Spleen (tissue), 11 donors: ENCODE data around the gene MFSD12. TPM values are rescaled to one million over a fixed set of nuclear protein-coding genes. Genes with fewer than 3 reads are reported as not detected.

Experiments used
- DNase-seq: peaks from one replicate; pipeline ENCODE4 v3.0.0-alpha.2; 2020
- H3K27ac ChIP-seq, 8 donors: fragments of 200-600 bp; sonication (generic) in 7 of 8; 1 replicate in 4 of 8; 2 replicates in 4 of 8; pipeline versions ENCODE4 v1.5.0 to v1.8.0; 2016 to 2021; ENCODE audit warnings: inconsistent platforms in 4 of 8, mild to moderate bottlenecking in 4 of 8, moderate library complexity in 1 of 8
- H3K27me3 ChIP-seq, 7 donors: fragments of 200-600 bp; sonication (generic) in 6 of 7; replicated peaks in 1 of 7; 1 replicate in 4 of 7; 2 replicates in 3 of 7; pipeline versions ENCODE4 v1.5.0 to v1.8.0; 2016 to 2021; ENCODE audit warnings: inconsistent platforms in 3 of 7, mild to moderate bottlenecking in 1 of 7
- H3K36me3 ChIP-seq, 6 donors: fragments of 200-600 bp; sonication (generic) in 5 of 6; 1 replicate in 4 of 6; 2 replicates in 2 of 6; pipeline versions ENCODE4 v1.5.0 to v1.8.0; 2016 to 2021; ENCODE audit warnings: inconsistent platforms in 2 of 6
- H3K4me1 ChIP-seq, 6 donors: fragments of 200-600 bp; sonication (generic) in 5 of 6; 1 replicate in 3 of 6; 2 replicates in 3 of 6; pipeline versions ENCODE4 v1.5.0 to v1.8.0; 2016 to 2021; ENCODE audit warnings: inconsistent platforms in 3 of 6
- H3K4me3 ChIP-seq, 8 donors: fragments of 200-600 bp; sonication (generic) in 7 of 8; 1 replicate in 4 of 8; 2 replicates in 4 of 8; pipeline versions ENCODE4 v1.5.0 to v1.8.0; 2016 to 2021; ENCODE audit warnings: inconsistent platforms in 4 of 8, mild to moderate bottlenecking in 4 of 8, moderate library complexity in 2 of 8
- H3K9me3 ChIP-seq, 8 donors: fragments of 200-600 bp; sonication (generic) in 7 of 8; 1 replicate in 4 of 8; 2 replicates in 4 of 8; pipeline versions ENCODE4 v1.5.0 to v1.8.0; 2016 to 2021; ENCODE audit warnings: inconsistent platforms in 4 of 8
- CTCF ChIP-seq, 11 experiments: fragments of 200-600 bp in 7 of 11; fragments of 450-650 bp in 4 of 11; sonication (generic) in 4 of 11; IDR thresholded peaks in 8 of 11; conservative IDR thresholded peaks in 3 of 11; 1 replicate in 7 of 11; 2 replicates in 4 of 11; pipeline versions ENCODE4 v1.4.0 to v1.8.0; 2016 to 2021; ENCODE audit warnings: antibody characterized with exemption in 11 of 11, inconsistent platforms in 4 of 11, mild to moderate bottlenecking in 1 of 11
- POLR2A ChIP-seq, 3 donors: fragments of 450-650 bp; IDR thresholded peaks; one replicate each; pipeline ENCODE4 v1.5.1; 2017; ENCODE audit warnings: antibody characterized with exemption in 3 of 3, mild to moderate bottlenecking in 1 of 3
- POLR2AphosphoS5 ChIP-seq, 3 donors: sonication (generic); formaldehyde crosslinking; IDR thresholded peaks; one replicate each; pipeline ENCODE4 v1.5.1; 2017; ENCODE audit warnings: antibody characterized with exemption in 3 of 3
- WGBS, 5 donors: extraction: QIAGEN DNeasy Blood & Tissue Kit in 3 of 5; methylation state at CpG; one replicate each; pipeline versions ENCODE4 v1.1.5 to v1.1.7; 2013 to 2018; 5-methylcytosine and 5-hydroxymethylcytosine counted together
- intact Hi-C: fragments of 100-400 bp; cut with DNase I; formaldehyde crosslinking; loops from one replicate; pipeline ENCODE4 v1.15.0; 2023; ENCODE audit warnings: low total_unique reads
- polyA plus RNA-seq, 3 donors: library from polyadenylated mRNA; stranded (reverse); fragments of 200-250 nt; gene quantifications; one replicate each; pipeline ENCODE4 v1.2.1, GENCODE V29; 2013
- total RNA-seq, 7 donors: library from RNA; depleted of rRNA in 3 of 7; stranded (reverse); fragments of >200 nt in 3 of 7; fragmentation: NEBNext Ultra II Directional in 4 of 7; extraction: Animal tissue kit (Norgen Biotek cat#: 25700) in 4 of 7; gene quantifications; one replicate each; pipeline versions ENCODE4 v1.1.0 to v1.2.1, GENCODE V29; 2016 to 2021
- donor health status: healthy with polysubstance abuse.
- donor health status: DM: no; HTN: no; CAD: no; lungs with moderate emphysema.
- donor health status: DM: no; HTN: no; CAD: no.
- donor health status: Bipolar disorder and iron deficiency.
- donor health status: healthy.
- donor health status: DM: no; HTN: no; CAD: no.
- donor health status: DM: yes; HTN: yes; CAD: no.

The MFSD12 gene
- total and polyA plus RNA-seq, 10 donors, result 31.0 to 131 (median 85.1) TPM

DNA sequence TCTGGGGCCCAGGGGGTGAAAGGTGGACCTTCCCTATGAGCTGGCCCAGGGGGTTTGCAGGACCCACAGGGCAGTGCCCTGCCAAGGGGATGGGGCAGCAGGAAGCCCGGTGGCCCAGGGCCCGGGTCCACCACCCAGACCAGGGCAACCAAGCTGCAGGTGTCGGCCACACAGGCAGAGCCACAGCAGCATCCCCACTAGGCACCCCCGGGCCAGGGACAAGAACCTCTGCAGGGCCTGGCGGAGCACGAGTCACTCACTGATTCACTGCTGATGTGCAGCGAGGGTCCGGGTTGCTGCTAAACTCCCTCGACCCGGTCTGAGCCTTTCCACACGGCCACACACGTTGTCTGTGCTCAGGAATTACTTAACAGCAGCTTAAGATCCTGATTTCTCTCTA lies 42.5 kb downstream of the MFSD12 start:
- no peak for TF ChIP-seq POLR2A (IDR thresholded peaks at IDR 0.05)
- TF ChIP-seq POLR2AphosphoS5 (IDR thresholded peaks at IDR 0.05), result peak in 1 of 3 donors; percentile 31
- TF ChIP-seq CTCF (IDR thresholded peaks at IDR 0.05 in 8 of 11, conservative IDR thresholded peaks at IDR 0.05 in 3 of 11), result no peak
- 88 to 96% (median 91%) methylated on average over 10 to 12 of the region's 12 CpGs for WGBS, 5 donors
- Histone ChIP-seq H3K27me3 (no peaks in the 10 kb centered on the region), H3K4me3 (no peak overlapping the region), H3K36me3 (peaks cover 0 to 68% (median 9%) of the 10 kb centered on the region in 6 donors), H3K27ac (no peak overlapping the region), H3K9me3 (no peaks in the 10 kb centered on the region), H3K4me1 (peaks cover 13 to 99% (median 47%) of the 10 kb centered on the region in 6 donors)
- intact Hi-C loops, result no loop called here
- DNase-seq, result no peak

DNA sequence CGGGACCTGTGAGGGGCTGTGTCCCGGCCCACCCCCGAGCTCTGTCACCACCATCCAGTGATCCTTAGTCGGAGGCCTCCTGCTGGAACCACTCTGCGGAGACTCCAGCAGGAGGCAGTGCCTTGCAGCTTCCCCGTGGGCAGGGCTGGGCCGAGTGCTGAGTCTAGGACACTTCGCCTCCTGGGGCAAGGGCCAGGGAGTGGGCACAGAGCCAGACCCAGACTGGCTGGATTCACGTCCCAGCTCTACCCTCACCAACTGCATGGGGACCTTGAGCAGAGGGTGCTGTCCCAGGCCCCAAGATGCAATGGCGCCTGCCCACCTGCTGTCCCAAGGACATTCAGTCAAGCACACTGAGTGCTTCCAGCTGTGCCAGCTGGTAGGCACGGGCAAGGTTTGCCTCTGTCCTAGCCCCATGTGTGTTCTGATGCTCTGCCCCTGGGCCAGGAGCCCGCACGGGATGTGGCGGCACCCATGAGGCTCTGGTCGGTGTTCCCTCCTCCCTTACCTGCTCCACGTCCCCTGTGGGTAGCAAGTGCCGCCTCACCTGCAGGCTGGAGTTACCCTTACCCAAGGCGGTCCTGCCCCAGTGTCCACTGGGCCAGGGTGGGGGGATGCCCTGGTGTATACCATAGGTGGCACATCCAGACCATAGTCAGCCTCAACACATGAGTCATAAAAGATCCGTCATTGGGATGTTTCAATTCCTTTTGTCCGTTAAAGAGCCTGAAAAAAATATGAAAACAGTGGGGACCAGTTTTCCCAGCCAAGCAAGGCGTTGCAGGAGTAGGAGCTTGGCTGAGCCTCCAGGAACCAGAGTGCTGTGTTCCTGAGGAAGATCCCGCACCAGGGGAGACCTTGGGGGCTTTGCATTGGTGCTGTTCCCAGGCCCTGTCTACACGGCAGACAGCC lies 43.9 kb downstream of the MFSD12 start:
- no peak for DNase-seq
- Histone ChIP-seq H3K4me1 (peaks cover 17 to 100% (median 55%) of the 10 kb centered on the region in 6 donors), H3K27me3 (no peaks in the 10 kb centered on the region), H3K27ac (no peak overlapping the region), H3K4me3 (no peak overlapping the region), H3K9me3 (no peaks in the 10 kb centered on the region), H3K36me3 (peaks cover 0 to 68% (median 5%) of the 10 kb centered on the region in 6 donors)
- WGBS, 5 donors, result 87 to 94% (median 89%) methylated on average over 13 to 23 of the region's 23 CpGs
- intact Hi-C loops, result no loop called here
- TF ChIP-seq POLR2AphosphoS5 (IDR thresholded peaks at IDR 0.05) (no peak), POLR2A (IDR thresholded peaks at IDR 0.05) (no peak), CTCF (IDR thresholded peaks at IDR 0.05 in 8 of 11, conservative IDR thresholded peaks at IDR 0.05 in 3 of 11) (no peak)

DNA sequence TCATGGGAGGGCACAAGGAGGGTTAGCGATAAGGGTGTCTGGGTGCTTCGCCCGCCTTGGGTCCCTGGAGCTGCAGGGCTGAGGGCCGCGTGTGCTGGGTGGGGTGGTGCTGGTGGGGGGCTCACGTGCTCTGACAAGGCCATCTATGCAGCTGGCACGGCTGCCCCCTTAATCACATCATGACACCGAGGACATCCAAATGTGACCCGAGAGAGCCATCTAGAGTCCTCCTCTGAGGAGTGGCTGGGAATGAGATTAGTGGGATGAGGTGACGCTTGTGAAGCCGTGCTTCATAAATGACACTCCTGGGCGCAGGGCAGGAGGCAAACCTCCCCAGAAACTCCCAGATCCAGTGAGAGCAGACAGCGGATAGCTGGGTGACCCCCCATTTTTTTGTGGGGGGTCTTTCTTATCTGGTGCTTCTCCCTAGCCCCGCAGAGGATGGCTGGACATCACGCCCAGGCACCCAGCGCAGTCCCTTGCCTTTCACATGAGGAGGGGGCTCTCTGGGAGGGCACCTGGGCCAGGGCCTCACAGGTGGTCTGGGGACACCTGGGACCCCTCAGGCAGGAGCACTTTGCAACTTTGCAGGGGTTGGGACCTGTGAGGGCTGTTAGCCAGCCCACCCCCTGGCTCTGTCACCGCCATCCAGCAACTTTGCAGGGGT lies 44.7 kb downstream of the MFSD12 start:
- no peak for TF ChIP-seq CTCF (IDR thresholded peaks at IDR 0.05 in 8 of 11, conservative IDR thresholded peaks at IDR 0.05 in 3 of 11)
- TF ChIP-seq POLR2AphosphoS5 (IDR thresholded peaks at IDR 0.05), result no peak
- no peak for TF ChIP-seq POLR2A (IDR thresholded peaks at IDR 0.05)
- peaks cover 0 to 70% (median 5%) of the 10 kb centered on the region in 6 donors for H3K36me3 ChIP-seq
- intact Hi-C loops, result no loop called here
- H3K4me3 ChIP-seq, result no peak overlapping the region
- DNase-seq, result no peak
- H3K4me1 ChIP-seq, result peaks cover 21 to 100% (median 58%) of the 10 kb centered on the region in 6 donors
- no peaks in the 10 kb centered on the region for H3K9me3 ChIP-seq
- WGBS, 5 donors, result 92 to 95% (median 94%) methylated on average over 13 to 17 of the region's 17 CpGs
- H3K27me3 ChIP-seq, result no peaks in the 10 kb centered on the region
- no peak overlapping the region for H3K27ac ChIP-seq
